Measurements from ENCODE around the gene ARRDC3. TPM values are rescaled to one million over a fixed set of nuclear protein-coding genes. Genes with fewer than 3 reads are reported as not detected.
"Not testable (repeated sequence)": the region's sequence is repeated elsewhere in the genome, so short reads cannot be mapped to it uniquely, and the experiment has no call there.

ARRDC3 gene
- total RNA-seq, 4 donors from 2014 or later = 58.2 to 121 (median 76.1) TPM

- Histone ChIP-seq H3K27me3 (no peaks in the 10 kb centered on the region), H3K27ac (no peak overlapping the region), H3K4me1 (no peaks in the 10 kb centered on the region), H3K36me3 (no peaks in the 10 kb centered on the region), H3K9me3 (no peaks in the 10 kb centered on the region), H3K4me3 (no peak overlapping the region)
- no peak for TF ChIP-seq EP300 (IDR thresholded peaks at IDR 0.05)
- TF ChIP-seq, protein P1, sequence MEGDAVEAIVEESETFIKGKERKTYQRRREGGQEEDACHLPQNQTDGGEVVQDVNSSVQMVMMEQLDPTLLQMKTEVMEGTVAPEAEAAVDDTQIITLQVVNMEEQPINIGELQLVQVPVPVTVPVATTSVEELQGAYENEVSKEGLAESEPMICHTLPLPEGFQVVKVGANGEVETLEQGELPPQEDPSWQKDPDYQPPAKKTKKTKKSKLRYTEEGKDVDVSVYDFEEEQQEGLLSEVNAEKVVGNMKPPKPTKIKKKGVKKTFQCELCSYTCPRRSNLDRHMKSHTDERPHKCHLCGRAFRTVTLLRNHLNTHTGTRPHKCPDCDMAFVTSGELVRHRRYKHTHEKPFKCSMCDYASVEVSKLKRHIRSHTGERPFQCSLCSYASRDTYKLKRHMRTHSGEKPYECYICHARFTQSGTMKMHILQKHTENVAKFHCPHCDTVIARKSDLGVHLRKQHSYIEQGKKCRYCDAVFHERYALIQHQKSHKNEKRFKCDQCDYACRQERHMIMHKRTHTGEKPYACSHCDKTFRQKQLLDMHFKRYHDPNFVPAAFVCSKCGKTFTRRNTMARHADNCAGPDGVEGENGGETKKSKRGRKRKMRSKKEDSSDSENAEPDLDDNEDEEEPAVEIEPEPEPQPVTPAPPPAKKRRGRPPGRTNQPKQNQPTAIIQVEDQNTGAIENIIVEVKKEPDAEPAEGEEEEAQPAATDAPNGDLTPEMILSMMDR (IDR thresholded peaks at IDR 0.05) = no peak
- no peak for TF ChIP-seq POLR2A (IDR thresholded peaks at IDR 0.05)
- 68 to 71% methylated on average over 4 of the region's 4 CpGs for WGBS, 2 donors
- DNase-seq (ENCODE audit: low spot score in 2 of 2) = no peak
Measured at GRCh38 chr5:91328743-91329142, 54.4 kb downstream of the ARRDC3 start.

GRCh38 chr5:91322981-91323380, 60.1 kb downstream of the ARRDC3 start:
- H3K4me3 ChIP-seq; DNase-seq (ENCODE audit: low spot score in 2 of 2); H3K9me3 ChIP-seq; H3K4me1 ChIP-seq; H3K27me3 ChIP-seq; H3K36me3 ChIP-seq; H3K27ac ChIP-seq: not testable (repeated sequence)
- 90 to 93% methylated on average over 4 of the region's 4 CpGs for WGBS, 2 donors

DNA sequence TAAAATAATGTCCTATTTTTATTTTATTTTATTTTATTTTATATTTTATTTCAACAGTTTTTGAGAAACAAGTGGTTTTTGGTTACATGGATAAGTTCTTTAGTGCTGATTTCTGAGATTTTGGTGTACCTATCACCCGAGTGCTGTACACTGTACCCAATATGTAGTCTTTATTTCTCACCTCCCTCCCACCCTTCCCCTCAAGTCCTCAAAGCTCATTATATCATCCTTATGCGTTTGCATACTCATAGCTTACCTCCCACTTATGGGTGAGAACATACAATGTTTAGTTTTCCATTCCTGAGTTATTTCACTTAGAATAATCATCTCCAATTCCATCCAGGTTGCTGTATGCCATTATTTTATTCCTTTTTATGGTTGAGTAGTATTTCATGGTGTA, 63.5 kb downstream of the ARRDC3 start:
- H3K4me3 ChIP-seq = no peak overlapping the region
- WGBS, 2 donors = 90 to 97% methylated on average over 2 of the region's 2 CpGs

GRCh38 chr5:91318724-91319123, 64.4 kb downstream of the ARRDC3 start:
- 81 to 90% methylated on average over 9 of the region's 9 CpGs for WGBS, 2 donors
- Histone ChIP-seq H3K4me3 (no peak overlapping the region), H3K27ac (no peak overlapping the region), H3K9me3 (no peaks in the 10 kb centered on the region), H3K4me1 (peaks cover 0 to 10% (median 3%) of the 10 kb centered on the region in 4 donors), H3K36me3 (no peaks in the 10 kb centered on the region), H3K27me3 (no peaks in the 10 kb centered on the region)
- no peak for DNase-seq (ENCODE audit: low spot score in 2 of 2)
- TF ChIP-seq, protein P1 (IDR thresholded peaks at IDR 0.05) = no peak
- TF ChIP-seq POLR2A (IDR thresholded peaks at IDR 0.05) = no peak
- TF ChIP-seq EP300 (IDR thresholded peaks at IDR 0.05) = no peak

More for the DNA sequence above, 63.5 kb downstream of the ARRDC3 start:
- H3K27me3 ChIP-seq = no peaks in the 10 kb centered on the region
- no peak for TF ChIP-seq EP300 (IDR thresholded peaks at IDR 0.05)
- no peak overlapping the region for H3K27ac ChIP-seq
- H3K4me1 ChIP-seq = peaks cover 0 to 2% (median 0%) of the 10 kb centered on the region in 4 donors
- no peaks in the 10 kb centered on the region for H3K9me3 ChIP-seq
- DNase-seq (ENCODE audit: low spot score in 2 of 2) = no peak
- no peaks in the 10 kb centered on the region for H3K36me3 ChIP-seq
